ENCODE data around the gene UBAP1L. TPM values are rescaled to one million over a fixed set of nuclear protein-coding genes. Genes with fewer than 3 reads are reported as not detected.

Gene UBAP1L
- total and polyA plus RNA-seq, 8 donors = 1.5 to 11.4 (median 2.6) TPM

- no peak for TF ChIP-seq CTCF (IDR thresholded peaks at IDR 0.05)
- Histone ChIP-seq H3K27me3 (no peaks in the 10 kb centered on the region), H3K36me3 (peaks cover 0 to 6% (median 2%) of the 10 kb centered on the region in 3 donors), H3K4me1 (peaks cover 4 to 16% (median 7%) of the 10 kb centered on the region in 3 donors), H3K9me3 (no peaks in the 10 kb centered on the region), H3K4me3 (peak within 1 kb of the TSS; percentile 64 to 82 (median 70)), H3K27ac (peak within 1 kb of the TSS; percentile 58 to 74 (median 64))
- peak; percentile 87 to 96 (median 93) for ATAC-seq
- intact Hi-C loops (cut with DNase I) = no loop called here
- no peak for FAIRE-seq
- WGBS, 2 donors = 1% methylated on average over 43 to 45 of the region's 45 CpGs
- peak; percentile 71 to 87 (median 82) for DNase-seq
Measured at GRCh38 chr15:65133548-65134200, 18.7 kb upstream of the UBAP1L start, which contains the start of gene PDCD7. TSS of gene PDCD7 (minus strand) at chr15:65133808. CDS start at chr15:65133781, 27 bp downstream.

GRCh38 chr15:65132878-65133547, 18.0 kb upstream of the UBAP1L start:
- peak; percentile 24 to 81 (median 49) for DNase-seq
- intact Hi-C loops (cut with DNase I) = no loop called here
- Histone ChIP-seq H3K4me3 (peak overlapping the region; percentile 64 to 82 (median 70)), H3K27me3 (no peaks in the 10 kb centered on the region), H3K9me3 (no peaks in the 10 kb centered on the region), H3K36me3 (peaks cover 2 to 13% (median 6%) of the 10 kb centered on the region in 3 donors), H3K4me1 (peaks cover 4 to 16% (median 7%) of the 10 kb centered on the region in 3 donors), H3K27ac (peak overlapping the region; percentile 58 to 74 (median 64))
- WGBS, 2 donors = 0% methylated on average over 65 to 93 of the region's 93 CpGs
- FAIRE-seq = no peak
- no peak for TF ChIP-seq CTCF (IDR thresholded peaks at IDR 0.05)
- ATAC-seq = peak; percentile 64 to 80 (median 73)

- ATAC-seq (no peak), DNase-seq (no peak), FAIRE-seq (no peak)
- no peak overlapping the region for H3K4me3 ChIP-seq
- H3K9me3 ChIP-seq = no peaks in the 10 kb centered on the region
- H3K4me1 ChIP-seq = peaks cover 4 to 16% (median 7%) of the 10 kb centered on the region in 3 donors
- no peak for TF ChIP-seq CTCF (IDR thresholded peaks at IDR 0.05)
- H3K27ac ChIP-seq = no peak overlapping the region
- no peaks in the 10 kb centered on the region for H3K27me3 ChIP-seq
- intact Hi-C loops (cut with DNase I) = no loop called here
- H3K36me3 ChIP-seq = peaks cover 5 to 19% (median 6%) of the 10 kb centered on the region in 3 donors
- whole genome bisulfite sequencing, 2 donors = 81 to 84% methylated on average over 5 of the region's 5 CpGs
Measured at GRCh38 chr15:65130941-65131340, 15.9 kb upstream of the UBAP1L start.

GRCh38 chr15:65115542-65115941, 542 bp upstream of the UBAP1L start:
- no peaks in the 10 kb centered on the region for H3K4me1 ChIP-seq
- H3K27ac ChIP-seq = no peak overlapping the region
- FAIRE-seq (no peak), DNase-seq (no peak), ATAC-seq (no peak)
- WGBS, 2 donors = 83 to 85% methylated on average over 5 of the region's 5 CpGs
- no peak for TF ChIP-seq CTCF (IDR thresholded peaks at IDR 0.05)
- H3K4me3 ChIP-seq = no peak overlapping the region
- intact Hi-C loops (cut with DNase I) = no loop called here
- no peaks in the 10 kb centered on the region for H3K9me3 ChIP-seq
- no peaks in the 10 kb centered on the region for H3K27me3 ChIP-seq
- peaks cover 5 to 41% (median 9%) of the 10 kb centered on the region in 3 donors for H3K36me3 ChIP-seq
